Measurements from ENCODE around the gene DTNB.

DTNB gene

DNA sequence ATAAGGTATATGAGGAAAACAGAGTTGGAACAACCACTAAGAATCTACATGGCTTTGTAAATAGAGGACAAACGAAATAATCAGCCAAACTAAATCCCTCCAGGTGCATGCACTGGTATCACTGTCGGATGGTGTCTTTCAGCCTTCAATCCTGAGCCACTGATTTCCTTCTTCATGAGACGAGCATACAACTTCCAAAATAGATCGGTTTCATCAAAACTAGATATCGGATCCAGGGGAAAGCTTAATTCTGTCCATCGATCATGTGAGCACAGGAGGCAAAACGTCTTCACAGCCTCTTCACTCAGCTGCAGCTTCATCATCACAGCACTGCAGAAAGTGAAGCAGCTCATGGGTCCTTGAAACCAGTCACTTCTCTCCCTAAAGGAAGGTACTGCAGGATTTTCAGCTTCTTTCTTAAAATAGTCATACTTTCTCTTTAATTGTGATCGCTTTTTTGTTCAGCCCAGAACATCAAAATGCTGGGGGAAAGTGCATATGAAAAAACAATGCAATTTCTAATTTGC is 80.5 kb downstream of the DTNB start:
- TF ChIP-seq, protein P1, sequence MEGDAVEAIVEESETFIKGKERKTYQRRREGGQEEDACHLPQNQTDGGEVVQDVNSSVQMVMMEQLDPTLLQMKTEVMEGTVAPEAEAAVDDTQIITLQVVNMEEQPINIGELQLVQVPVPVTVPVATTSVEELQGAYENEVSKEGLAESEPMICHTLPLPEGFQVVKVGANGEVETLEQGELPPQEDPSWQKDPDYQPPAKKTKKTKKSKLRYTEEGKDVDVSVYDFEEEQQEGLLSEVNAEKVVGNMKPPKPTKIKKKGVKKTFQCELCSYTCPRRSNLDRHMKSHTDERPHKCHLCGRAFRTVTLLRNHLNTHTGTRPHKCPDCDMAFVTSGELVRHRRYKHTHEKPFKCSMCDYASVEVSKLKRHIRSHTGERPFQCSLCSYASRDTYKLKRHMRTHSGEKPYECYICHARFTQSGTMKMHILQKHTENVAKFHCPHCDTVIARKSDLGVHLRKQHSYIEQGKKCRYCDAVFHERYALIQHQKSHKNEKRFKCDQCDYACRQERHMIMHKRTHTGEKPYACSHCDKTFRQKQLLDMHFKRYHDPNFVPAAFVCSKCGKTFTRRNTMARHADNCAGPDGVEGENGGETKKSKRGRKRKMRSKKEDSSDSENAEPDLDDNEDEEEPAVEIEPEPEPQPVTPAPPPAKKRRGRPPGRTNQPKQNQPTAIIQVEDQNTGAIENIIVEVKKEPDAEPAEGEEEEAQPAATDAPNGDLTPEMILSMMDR (IDR thresholded peaks at IDR 0.05) = no peak

DNA sequence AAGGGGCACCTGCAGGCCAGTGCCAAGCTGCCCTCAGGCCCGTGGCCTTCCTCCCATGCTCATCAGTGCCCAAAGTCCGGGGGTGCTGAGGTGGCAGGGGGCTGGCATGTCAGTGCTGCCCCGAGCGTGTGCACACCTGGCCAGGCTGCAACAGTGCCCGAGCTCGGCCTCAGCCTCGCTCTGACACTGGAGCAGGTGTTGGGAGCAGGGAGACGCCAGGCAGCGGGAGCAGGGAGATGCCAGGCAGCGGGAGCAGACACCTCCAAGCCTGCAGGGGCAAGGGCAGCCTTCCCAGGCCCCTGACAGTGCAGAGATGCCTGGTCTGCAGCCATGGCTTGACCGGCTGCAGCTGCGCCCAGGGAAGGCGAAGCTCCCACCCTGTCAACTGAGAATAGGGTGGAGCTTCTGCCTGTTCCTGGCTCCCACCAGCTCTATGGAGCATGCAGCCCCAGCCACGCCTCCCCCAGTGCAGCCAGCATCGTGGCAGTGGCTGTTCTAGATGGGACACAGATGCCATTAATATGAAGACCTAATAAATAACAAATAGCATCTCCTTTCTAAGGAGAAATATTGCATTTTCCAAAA is 82.4 kb downstream of the DTNB start:
- TF ChIP-seq, protein P1 (IDR thresholded peaks at IDR 0.05) = no peak

DNA sequence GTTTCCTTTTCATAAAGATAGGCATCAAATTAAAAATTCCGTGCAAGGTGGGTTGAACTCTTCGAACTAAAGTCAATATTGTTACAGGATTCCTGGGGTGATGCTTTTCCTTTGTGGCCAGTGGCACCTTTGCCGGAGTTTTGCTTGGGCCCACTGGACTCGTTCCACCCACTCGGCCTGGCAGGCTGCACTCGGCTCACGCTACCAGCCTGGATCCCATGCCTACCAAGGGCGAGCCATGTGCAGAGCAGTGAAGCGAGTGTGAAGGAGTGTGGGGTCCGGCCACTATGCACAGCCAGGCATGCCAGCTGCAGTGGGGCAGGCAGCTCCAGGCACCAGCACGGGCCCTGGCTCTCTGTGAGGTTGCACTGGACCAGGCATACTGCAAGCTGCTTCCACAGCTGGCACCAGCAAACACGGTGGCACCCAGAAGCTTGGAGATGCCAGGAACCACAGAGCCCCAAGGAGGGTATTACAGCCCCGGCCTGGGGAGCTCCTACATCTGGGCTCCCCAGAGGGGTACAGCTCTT is 83.6 kb downstream of the DTNB start:
- TF ChIP-seq, protein P1 (IDR thresholded peaks at IDR 0.05) = no peak

DNA sequence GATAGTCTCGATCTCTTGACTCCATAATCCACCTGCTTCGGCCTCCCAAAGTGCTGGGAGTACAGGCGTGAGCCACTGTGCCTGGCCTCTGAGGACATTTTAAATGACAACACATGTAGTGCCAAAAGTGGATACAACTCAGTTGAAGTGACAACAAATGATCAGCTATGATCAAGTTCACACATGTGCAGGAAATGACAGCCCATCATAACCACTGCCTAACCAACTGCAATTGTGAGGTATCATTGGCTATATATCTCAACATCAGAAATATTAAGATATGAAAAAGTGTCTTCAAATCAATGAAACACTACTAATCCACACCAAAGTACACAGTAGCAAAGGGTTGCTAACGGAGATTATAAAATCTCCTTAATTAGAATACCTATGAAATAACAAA is 84.8 kb downstream of the DTNB start:
- TF ChIP-seq, protein P1 (IDR thresholded peaks at IDR 0.05) = no peak

DNA sequence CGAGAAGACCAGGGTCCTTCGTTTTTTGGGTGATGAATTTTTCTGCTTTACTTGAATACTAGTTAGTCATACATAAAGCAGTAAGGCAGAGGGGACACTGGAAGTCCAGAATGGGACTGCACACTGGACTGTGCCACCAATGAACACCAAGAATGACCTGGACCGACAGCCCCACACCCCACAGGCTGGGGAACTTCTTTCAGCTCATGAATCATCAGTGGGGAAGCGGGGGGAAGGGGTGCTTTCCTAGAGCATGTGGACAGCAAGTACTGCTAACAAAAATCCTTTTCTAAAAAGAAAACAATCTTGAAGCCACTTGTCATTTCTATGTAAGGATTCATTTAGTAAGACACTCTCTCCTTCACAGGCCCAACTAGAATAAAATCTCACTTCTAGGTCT is 86.0 kb downstream of the DTNB start:
- TF ChIP-seq, protein P1 (IDR thresholded peaks at IDR 0.05) = no peak

DNA sequence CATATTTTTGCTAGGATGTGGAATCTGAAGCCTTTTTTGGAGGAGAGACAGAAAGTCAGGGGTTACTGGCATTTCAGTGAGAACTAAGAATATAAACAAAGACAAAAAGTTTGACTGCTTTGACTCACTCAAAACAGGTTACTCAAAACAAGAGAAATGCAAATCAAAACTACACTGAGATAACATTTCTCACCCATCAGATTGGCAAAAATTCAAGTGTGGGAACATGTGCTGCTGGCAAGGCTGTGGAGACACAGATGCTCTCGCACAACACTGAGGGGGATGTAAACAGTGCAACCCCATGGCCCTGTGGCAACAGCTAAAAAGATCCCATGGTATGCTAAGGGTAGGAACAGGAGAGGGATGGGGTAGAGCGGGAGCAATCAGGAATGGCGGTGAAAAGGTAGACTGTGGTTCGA is 86.6 kb downstream of the DTNB start:
- TF ChIP-seq, protein P1 (IDR thresholded peaks at IDR 0.05) = no peak

DNA sequence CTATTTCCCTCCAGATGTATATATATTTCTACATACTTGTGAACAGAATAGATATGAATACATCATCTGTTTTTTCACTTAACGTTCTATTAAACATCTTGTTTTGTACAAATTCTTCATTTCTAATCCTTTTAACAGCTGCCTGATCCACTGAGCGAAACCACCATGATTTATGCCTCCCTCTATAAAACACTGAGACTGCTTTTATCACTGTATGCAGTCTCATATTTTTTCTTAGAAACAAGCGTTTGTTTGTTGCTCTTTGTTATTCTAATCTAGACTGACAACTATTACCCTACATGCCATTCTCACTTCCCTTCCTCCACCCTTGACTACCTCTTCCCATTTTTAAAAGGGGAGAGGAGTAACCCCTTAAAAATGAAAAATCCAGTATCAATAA is 88.2 kb downstream of the DTNB start:
- TF ChIP-seq, protein P1 (IDR thresholded peaks at IDR 0.05) = no peak

All from LNCAP (cell line).